Fibroblast of mammary gland (primary cell): Measurements from ENCODE around the gene SOST.

Experiments
- DNase-seq: peaks from one replicate; pipeline ENCODE4 v3.0.0-alpha.2; 2010; ENCODE audit warnings: low read depth
- H3K4me3 ChIP-seq: 2 replicates; pipeline ENCODE4 v1.5.1; 2011; ENCODE audit warnings: low read depth, mild to moderate bottlenecking, low read length, moderate library complexity; ENCODE audit not compliant: control insufficient read depth
- CTCF ChIP-seq: conservative IDR thresholded peaks from 2 replicates; pipeline ENCODE4 v1.5.1; 2011; ENCODE audit warnings: low read depth, low read length, inconsistent platforms; ENCODE audit not compliant: control insufficient read depth, insufficient read depth

The SOST gene

GRCh38 chr17:43714465-43715149, 44.0 kb downstream of the SOST start:
- TF ChIP-seq CTCF, result no peak
- peak; percentile 37 for DNase-seq
- H3K4me3 ChIP-seq, result no peak overlapping the region

GRCh38 chr17:43713494-43714162, 45.0 kb downstream of the SOST start:
- no peak for TF ChIP-seq CTCF
- H3K4me3 ChIP-seq, result peak overlapping the region; percentile 26
- no peak for DNase-seq

GRCh38 chr17:43712397-43712796, 46.2 kb downstream of the SOST start:
- no peak overlapping the region for H3K4me3 ChIP-seq
- TF ChIP-seq CTCF, result no peak
- DNase-seq, result no peak

- no peak overlapping the region for H3K4me3 ChIP-seq
- no peak for TF ChIP-seq CTCF
- DNase-seq, result no peak
Observed at GRCh38 chr17:43710101-43710500, 48.5 kb downstream of the SOST start.

GRCh38 chr17:43709210-43709609, 49.4 kb downstream of the SOST start:
- DNase-seq, result no peak
- H3K4me3 ChIP-seq, result no peak overlapping the region
- TF ChIP-seq CTCF, result no peak

GRCh38 chr17:43707184-43707583, 51.4 kb downstream of the SOST start:
- no peak overlapping the region for H3K4me3 ChIP-seq
- no peak for DNase-seq
- no peak for TF ChIP-seq CTCF
